Activated effector memory CD4-positive, alpha-beta T cell treated with Interleukin-2 at 50 U/mL for 16 hours (primary cell): ENCODE measurements around the gene C9orf152.
"Not testable (repeated sequence)": the region's sequence is repeated elsewhere in the genome, so short reads cannot be mapped to it uniquely, and the experiment has no call there.

ENCODE experiments used
- DNase-seq: peaks from one replicate; pipeline ENCODE4 v3.0.0-alpha.2; 2020

The C9orf152 gene, protein sequence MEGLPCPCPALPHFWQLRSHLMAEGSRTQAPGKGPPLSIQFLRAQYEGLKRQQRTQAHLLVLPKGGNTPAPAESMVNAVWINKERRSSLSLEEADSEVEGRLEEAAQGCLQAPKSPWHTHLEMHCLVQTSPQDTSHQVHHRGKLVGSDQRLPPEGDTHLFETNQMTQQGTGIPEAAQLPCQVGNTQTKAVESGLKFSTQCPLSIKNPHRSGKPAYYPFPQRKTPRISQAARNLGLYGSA

DNA sequence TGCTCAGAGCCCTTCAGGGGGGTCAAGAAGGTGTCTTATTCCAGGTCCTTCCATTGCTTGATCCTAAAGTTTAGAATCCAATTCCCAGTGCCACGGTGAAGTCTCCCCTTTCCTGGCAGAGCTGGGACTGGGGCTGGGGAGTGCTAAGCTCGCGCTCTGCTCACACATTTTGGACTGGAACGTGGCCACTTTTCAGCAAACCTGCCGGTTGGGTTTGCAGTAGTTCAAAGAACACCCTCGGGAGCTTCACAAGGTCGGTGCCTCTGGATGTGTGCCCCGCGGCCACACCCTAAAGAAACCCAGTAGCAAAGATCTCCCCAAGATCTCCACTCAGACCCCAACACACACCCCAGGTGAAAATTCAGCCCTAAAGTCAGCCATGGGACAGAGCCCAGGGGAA is at the start of gene C9orf152:
Gene C9orf152, minus strand, starts transcription at position 129 of the 400 bp plus-strand sequence. CDS start 580 bp downstream, outside the sequence.
- no peak for DNase-seq

DNA sequence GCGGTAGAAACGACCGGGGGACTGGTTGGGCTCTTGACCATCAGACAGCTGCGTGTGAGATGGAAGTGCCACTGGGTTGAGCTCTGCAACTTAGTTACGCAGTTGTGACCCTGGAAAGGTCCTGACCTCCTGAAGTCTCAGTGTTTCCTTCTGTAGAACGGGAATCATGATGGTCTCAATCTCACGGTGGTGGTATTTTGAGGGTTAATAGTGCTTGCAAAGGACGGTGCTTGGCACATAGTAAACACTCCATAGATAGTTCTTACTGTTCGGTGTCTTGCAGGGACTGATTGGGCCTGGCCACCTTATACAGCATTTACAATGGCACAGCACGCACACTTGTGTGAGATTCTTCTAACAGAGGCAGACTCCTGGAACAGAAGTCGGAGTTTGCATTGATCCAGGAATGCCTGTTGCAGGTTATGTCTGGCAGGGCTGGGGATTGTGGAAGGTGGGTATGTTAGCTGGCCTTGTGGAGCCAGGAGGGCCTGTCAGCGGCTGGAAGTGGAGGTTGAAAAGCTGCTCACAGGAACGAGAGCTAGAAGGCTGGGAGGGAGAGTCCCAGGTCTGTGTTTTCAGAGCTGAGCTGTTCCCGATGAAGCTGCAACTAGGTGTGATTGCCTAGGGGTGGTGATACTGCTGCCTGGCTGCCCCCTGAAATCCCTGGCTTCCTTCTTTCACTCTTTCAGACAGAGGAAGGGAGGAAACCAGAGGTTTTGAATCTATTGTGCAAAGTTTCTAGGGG is 49.3 kb upstream of the C9orf152 start:
- DNase-seq, result no peak

DNA sequence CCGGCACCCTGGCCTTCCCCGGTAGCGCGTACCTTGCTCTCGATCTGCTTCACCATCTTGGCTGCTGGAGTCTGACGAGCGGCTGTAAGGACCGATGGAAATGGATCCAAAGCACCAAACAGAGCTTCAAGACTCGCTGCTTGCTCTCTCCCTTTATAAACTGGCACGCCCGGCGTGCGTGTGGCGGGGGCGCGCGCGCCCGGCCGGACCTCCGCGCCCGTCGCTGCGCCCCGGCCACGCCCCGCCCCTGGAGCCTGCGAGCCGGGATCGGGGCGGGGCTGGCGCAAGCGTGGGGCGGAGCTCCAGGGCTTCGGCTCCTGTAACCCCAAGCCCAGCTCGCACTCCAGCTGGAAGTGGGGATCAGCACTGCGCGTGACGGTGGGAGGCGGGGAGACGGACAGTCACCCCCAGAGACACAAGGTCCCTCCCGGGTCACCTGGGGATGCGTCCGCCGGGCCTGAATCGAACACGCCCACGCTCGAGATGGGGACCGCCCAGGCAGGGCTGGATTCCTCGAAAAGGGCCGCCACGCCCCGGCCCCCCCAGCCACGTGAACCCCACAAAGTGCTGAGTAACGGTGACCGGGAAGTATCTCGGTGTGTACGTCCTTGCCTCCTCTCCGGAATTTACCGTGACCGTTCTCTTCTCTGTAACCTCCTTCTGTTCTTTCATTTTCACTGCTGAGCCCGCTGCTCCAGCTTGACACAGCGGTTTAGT is 48.6 kb upstream of the C9orf152 start, which contains the start of gene TXN:
Gene TXN, minus strand, starts transcription at position 128 of the 717 bp plus-strand sequence. Its CDS starts 72 bp downstream, at position 56.
- DNase-seq, result peak; percentile 79

DNA sequence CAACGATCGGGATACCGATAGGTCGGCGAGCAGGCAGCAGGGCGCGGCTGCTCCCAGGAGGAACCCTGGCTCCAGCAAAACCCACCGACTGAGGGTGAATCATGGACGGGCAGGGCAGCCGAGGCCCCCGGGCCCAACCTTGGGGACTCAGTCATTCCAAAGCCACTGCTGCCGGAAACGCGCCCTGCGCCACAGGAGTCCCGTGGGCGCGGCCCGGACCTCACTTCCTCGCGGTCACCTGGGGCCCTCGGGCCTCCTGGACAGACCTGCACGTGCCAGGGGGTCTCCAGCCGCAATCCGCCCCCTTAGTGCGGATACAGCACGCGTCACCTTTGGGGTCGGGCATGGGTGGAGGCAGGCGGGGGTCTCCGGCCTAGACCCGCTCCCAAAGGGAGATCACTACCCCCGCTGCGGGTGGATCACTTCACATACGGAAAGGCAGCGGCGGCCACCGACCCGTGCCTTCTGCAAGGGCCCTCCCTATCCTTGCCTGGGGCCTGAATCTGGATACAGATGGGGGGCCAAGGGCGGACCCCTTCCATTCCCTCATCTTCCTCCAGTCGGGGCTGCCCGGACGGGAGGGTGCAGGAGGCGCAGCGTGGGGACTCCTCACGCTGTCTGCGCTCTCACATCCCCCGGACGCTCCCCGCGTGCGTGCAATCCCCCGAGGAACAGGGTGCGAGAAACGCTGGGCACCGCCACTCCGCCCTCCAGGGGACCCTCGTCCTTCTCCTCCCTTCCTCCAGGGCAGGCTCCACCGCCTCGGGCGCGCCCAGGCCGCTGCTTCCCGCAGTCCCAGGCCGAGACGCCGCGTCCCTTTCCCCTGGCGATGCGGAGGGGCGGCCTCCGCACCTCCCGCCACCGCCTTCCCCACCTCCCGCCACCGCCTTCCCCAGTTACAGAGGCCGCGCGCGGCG is 47.8 kb upstream of the C9orf152 start:
- DNase-seq, result peak; percentile 24

- DNase-seq, result no peak
Measured at GRCh38 chr9:110255034-110255462, 47.1 kb upstream of the C9orf152 start.

DNA sequence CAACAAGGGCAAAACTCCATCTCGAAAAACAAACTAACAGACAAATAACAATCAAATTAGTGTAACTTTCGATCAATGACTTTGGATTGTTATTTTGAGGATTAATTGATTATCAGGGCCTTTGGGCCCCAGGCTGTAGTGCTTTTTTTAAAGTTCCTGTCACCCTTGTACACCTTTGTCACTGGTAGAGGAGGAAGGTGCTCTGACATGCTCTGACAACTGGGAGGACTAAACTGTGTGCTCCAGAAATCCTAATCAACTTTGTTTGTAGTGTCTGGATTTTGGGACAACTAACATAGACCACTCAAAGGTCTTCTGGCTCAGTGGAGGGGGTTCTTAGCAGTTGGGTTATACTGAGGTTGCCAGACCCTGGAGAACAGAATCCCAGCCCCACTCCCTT is 46.5 kb upstream of the C9orf152 start:
- DNase-seq, result no peak

- DNase-seq, result no peak
Measured at GRCh38 chr9:110252509-110253139, 44.7 kb upstream of the C9orf152 start.

- not testable (repeated sequence) for DNase-seq
Measured at GRCh38 chr9:110251770-110252169, 43.8 kb upstream of the C9orf152 start.

- DNase-seq, result no peak
Measured at GRCh38 chr9:110251212-110251611, 43.3 kb upstream of the C9orf152 start.

- DNase-seq, result no peak
Measured at GRCh38 chr9:110249603-110250002, 41.6 kb upstream of the C9orf152 start.

DNA sequence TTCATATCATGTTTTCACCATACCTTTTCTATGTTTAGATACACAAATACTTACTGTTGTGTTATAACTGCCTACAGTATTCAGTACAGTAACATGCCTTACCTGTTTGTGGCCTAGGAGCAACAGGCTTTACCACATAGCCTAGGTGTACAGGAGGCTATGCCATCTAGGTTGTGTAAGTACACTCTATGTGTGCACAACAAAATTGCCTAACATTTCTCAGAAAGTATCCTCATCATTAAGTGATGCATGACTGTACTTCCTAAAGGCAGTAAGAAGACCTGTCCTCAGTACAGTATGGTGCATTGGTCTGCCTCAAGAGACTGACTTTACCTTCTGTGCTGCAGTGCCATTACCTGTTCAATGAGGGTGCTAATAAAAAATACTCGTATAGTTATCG is 40.4 kb upstream of the C9orf152 start:
- no peak for DNase-seq

GRCh38 chr9:110246214-110246613 is 38.3 kb upstream of the C9orf152 start:
- DNase-seq, result no peak

GRCh38 chr9:110244616-110245015 is 36.7 kb upstream of the C9orf152 start:
- no peak for DNase-seq

DNA sequence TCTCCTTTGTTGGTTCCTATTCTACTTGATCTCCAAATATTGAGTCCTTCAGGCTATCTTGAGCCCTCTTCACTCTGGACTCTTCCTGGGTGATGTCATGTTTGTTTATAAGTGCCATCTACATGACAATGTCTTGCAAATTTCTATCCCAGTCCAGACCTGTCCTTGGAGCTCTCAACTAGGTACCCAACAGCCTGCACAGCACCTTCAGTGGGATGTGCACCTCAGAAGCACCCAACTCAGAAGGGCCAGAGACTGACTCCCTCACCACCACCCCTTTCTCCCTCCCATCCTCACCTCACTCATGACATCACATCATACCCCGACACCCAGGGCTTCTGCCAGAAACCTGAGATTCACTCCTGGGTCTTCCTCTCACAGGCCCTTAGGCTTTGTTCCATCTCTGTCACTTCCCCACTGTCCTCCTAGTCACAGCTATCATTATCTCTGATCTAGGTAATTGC is 33.9 kb upstream of the C9orf152 start:
- DNase-seq, result no peak

DNA sequence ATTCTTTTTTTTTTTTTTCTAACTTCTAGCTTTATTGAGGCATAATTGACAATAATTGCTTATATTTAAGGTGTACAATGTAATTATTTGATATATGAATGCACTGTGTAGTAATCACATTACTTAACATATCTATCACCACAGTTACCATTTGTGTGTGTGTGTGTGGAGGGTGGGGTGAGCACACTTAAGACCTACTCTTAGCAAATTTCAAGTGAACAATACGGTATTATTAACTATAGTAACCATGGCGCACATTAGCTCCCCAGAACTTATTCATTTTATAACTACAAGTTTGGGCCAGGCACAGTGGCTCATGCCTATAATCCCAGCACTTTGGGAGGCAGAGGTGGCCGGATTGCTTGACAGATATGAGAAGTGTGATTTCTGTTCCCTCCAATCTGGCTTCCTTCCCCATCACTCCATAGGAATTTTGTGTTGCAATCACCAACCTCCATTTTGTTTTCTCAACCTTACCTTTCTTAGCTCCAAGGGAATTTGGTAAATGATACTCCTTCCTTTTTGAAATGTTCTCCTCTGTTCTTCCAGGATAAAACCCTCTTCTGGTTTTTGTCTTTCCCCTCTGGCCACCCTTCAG is 33.4 kb upstream of the C9orf152 start:
- no peak for DNase-seq

GRCh38 chr9:110240198-110240597 is 32.2 kb upstream of the C9orf152 start:
- no peak for DNase-seq

GRCh38 chr9:110228321-110228720 is 20.4 kb upstream of the C9orf152 start:
- no peak for DNase-seq

DNA sequence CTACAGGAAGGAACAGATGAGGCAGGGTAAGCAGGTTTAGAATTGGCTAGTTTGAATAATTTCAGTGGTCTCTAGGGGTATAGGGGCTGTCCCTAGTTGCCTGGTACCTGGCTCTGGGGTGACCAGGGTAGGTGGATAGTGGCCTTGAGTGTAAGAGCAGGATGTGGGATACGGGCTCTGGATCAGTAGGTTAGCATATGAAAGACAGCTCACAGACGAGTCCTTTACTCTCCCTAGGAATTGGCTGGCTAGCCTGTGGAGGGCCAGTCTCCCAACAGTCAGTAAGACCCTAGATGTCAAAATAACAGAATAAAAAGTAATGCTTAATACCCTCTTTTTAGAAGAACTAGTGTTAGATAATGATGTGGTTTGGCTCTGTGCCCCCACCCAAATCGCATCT is 16.6 kb upstream of the C9orf152 start:
- DNase-seq, result no peak

- no peak for DNase-seq
Measured at GRCh38 chr9:110220809-110221208, 12.8 kb upstream of the C9orf152 start.

GRCh38 chr9:110217656-110218099 is 9.7 kb upstream of the C9orf152 start:
- DNase-seq, result no peak

- DNase-seq, result no peak
Measured at GRCh38 chr9:110214586-110215355, 6.8 kb upstream of the C9orf152 start.
